ENCODE data around the gene SLC22A17.

Gene SLC22A17

GRCh38 chr14:23380976-23381375 is 28.3 kb upstream of the SLC22A17 start:
- DNase-seq: no peak

GRCh38 chr14:23380197-23380914 is 27.7 kb upstream of the SLC22A17 start:
- DNase-seq: no peak

- peak; percentile 30 for DNase-seq
These were observed 26.9 kb upstream of the SLC22A17 start for GRCh38 chr14:23379366-23380196.

- no peak for DNase-seq
These were observed 26.0 kb upstream of the SLC22A17 start for GRCh38 chr14:23378612-23379220.

GRCh38 chr14:23377573-23378563 is 25.2 kb upstream of the SLC22A17 start:
- DNase-seq: no peak

- DNase-seq: no peak
These were observed 24.5 kb upstream of the SLC22A17 start for GRCh38 chr14:23377198-23377550.

GRCh38 chr14:23376482-23377197 is 24.0 kb upstream of the SLC22A17 start, which contains the start of gene CMTM5:
TSS of gene CMTM5 (plus strand) at chr14:23377046. CDS start at chr14:23377252, 206 bp downstream.
- DNase-seq: no peak

- no peak for DNase-seq
These were observed 23.0 kb upstream of the SLC22A17 start for GRCh38 chr14:23375527-23376251.

GRCh38 chr14:23373041-23373440 is 20.4 kb upstream of the SLC22A17 start:
- no peak for DNase-seq

GRCh38 chr14:23372509-23372908 is 19.8 kb upstream of the SLC22A17 start, which contains the start of gene IL25:
TSS of gene IL25 (plus strand) at chr14:23372809.
- DNase-seq: no peak

GRCh38 chr14:23371865-23372264 is 19.2 kb upstream of the SLC22A17 start:
- no peak for DNase-seq

GRCh38 chr14:23370221-23370620 is 17.5 kb upstream of the SLC22A17 start:
- DNase-seq: no peak

- DNase-seq: peak; percentile 78
These were observed 13.8 kb upstream of the SLC22A17 start for GRCh38 chr14:23366426-23366921.

GRCh38 chr14:23365732-23366425 is 13.2 kb upstream of the SLC22A17 start:
- peak; percentile 87 for DNase-seq

GRCh38 chr14:23365036-23365731 is 12.5 kb upstream of the SLC22A17 start, which contains the start of gene EFS:
TSS of gene EFS (minus strand) at chr14:23365172. CDS start at chr14:23365025, 147 bp downstream.
- DNase-seq: peak; percentile 56

- DNase-seq: peak; percentile 56
These were observed 11.7 kb upstream of the SLC22A17 start for GRCh38 chr14:23364164-23365035.

- DNase-seq: peak; percentile 49
These were observed 9.5 kb upstream of the SLC22A17 start for GRCh38 chr14:23362200-23362599.

- no peak for DNase-seq
These were observed 9.1 kb upstream of the SLC22A17 start for GRCh38 chr14:23361763-23362162.
